Activated CD8-positive, alpha-beta memory T cell treated with anti-CD3 and anti-CD28 coated beads, Interleukin-2, amount 50 U/mL, for 4 hours (primary cell): Measurements from ENCODE around the gene ADH4.
"Not testable (repeated sequence)": the region's sequence is repeated elsewhere in the genome, so short reads cannot be mapped to it uniquely, and the experiment has no call there.

ENCODE experiments used
- DNase-seq: peaks from one replicate; pipeline ENCODE4 v3.0.0-alpha.2; 2020

Gene ADH4

DNA sequence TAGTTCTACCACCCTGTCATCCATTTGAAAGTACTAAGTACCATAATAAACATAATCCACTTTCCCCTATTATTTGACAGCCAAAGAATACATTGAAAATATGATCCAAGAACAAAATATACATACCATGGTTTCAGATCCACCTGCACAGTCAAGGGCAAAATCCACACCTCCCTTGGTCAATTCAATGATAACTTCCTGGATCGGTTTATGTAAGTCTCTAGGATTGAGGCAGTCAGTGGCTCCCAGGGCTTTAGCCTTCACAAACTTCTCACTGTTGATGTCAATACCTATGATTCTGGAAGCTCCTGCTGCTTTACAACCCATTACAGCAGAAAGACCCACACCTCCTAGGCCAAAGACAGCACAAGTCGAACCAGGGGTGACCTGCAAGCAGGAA lies 12.7 kb downstream of the ADH4 start:
- DNase-seq: no peak

DNA sequence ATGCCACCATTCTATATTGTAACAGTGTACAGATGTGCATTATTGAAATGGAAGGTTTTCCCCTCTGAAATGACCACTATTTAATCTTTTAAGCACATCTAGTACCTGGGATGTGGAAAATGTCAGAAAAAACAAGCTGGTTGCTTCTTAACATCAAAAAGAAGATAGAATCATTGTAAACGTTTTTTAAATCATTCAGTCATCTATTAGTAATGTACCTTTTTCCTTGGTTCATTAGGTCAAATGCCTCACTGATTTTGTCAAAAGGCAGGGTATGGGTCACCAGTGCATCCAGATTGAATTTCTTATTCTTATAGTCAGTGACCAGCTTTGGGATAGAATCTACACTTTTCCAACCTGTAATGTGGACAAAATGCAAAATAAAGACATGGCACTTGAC lies 17.7 kb downstream of the ADH4 start:
- DNase-seq: no peak

DNA sequence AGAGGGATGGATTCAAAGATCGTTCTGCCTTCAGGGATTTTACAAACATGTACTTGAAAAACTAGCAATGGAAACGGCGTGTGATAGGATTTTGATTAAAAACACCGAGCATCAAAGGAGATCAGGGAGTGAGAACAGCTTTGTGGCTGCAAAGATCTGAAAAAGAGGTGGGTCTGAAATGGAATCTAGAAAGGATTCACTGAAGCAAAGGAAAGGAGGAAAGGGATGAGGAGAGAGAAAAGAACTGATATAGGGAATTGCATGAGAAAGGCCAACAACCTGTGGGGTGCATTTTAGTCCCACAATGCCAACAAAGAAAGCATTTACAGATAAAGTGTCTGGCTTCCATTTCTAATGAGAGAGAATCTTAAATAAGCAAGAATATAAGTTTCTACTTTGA lies 23.1 kb downstream of the ADH4 start:
- no peak for DNase-seq

DNA sequence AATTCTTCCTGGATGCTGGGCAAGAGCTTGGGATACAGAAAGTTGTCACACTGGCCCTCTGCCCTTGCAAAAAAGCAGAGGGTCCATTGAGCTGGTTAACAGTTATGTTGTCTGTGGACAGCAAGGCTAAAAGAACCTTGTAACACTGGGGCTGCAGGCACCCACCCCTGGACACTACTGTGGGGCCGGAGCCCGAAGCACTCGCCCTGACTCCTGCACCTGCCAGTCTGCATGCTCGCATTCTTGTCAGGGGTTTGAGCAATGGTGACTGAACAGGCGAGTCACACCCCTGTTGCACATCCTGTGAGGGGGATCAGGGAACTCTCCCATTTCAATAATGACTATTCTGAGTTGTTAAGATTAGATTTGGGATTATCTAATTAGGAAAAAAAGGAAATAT lies 23.6 kb downstream of the ADH4 start:
- DNase-seq: no peak

DNA sequence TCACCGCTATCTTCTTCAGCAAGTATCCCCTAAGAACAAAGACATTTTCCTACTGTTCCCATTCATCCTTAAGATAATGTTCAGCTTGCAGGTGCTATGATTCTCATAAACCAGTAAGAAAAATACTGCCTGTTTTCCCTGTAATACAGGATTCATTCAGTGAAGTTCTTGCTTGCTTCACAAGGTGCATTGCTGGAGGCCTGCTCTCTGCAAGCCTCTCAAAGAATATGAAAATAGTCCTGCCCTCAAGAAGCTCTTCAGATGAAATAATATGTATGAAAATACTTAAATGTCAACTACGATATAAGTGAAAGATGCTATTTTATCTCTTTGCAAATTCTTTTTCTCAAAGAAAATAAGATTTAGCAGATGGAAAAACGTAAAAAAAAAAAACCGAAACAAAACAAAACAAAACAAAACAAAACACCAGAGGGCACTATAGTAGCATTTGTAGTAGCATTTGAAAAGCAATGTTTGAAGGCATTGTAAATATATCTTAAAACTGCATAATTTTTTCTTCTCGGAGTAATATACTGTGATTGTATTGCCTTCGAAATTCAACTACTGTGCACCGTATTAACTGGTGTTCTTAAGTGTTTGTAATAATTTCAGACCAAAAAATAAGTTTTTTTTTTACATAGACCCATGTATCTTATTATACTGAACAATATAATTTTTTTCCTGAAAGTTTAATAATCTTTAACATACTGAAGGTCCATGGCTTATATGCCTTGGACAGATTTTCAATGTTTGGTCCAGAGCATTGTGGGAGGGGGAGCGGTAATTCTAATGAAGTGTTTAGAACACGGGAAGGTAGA lies 26.0 kb downstream of the ADH4 start:
- no peak for DNase-seq

DNA sequence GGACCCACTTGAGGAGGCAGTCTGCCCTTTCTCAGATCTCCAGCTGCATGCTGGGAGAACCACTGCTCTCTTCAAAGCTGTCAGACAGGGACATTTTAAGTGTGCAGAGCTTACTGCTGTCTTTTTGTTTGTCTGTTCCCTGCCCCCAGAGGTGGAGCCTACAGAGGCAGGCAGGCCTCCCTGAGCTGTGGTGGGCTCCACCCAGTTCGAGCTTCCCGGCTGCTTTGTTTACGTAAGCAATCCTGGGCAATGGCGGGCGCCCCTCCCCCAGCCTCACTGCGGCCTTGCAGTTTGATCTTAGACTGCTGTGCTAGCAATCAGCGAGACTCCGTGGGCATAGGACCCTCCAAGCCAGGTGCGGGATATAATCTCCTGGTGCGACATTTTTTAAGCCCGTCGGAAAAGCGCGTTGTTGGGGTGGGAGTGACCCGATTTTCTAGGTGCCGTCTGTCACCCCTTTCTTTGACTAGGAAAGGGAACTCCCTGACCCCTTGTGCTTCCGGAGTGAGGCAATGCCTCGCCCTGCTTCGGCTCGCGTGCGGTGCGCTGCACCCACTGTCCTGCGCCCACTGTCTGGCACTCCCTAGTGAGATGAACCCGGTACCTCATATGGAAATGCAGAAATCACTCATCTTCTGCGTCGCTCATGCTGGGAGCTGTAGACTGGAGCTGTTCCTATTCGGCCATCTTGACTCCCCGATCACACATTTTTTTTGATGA lies 26.8 kb downstream of the ADH4 start:
- not testable (repeated sequence) for DNase-seq

DNA sequence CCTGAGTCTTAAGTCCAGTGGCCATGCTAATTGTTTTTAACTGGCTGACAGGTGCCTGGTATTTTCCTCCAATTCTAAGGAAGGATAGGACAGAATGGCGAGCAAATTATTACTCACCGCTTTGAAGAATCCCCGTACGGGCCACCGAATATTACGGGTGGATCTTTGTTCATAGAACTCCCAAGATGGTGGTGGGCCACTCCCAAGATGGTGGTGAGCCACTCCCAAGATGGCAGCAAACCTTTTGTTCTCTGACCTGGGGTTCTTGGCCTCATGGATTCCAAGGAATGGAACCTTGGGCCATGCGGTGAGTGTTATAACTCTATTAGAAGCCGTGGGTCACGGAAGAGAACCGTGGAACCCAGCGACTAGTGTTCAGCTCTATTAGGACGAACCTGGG lies 34.8 kb downstream of the ADH4 start:
- not testable (repeated sequence) for DNase-seq

DNA sequence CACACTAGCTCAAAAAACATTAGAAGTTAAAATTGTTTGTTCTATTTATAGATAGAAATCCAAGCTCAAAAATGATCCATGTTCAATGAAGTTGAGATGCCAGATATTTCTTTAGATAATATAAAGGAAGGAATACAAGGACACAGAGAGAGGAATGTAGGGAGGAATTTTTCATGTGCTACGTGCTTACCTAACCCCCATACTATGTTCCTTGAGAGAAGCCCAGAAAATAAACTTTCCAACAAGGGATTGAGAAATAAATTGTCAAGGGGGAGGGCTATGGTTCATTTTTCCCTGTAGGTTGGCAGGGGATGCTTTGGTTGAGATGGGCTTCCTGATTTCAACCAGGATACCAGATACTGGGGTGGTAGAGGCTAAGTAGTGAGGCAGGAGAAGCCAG lies 39.9 kb downstream of the ADH4 start:
- DNase-seq: no peak

DNA sequence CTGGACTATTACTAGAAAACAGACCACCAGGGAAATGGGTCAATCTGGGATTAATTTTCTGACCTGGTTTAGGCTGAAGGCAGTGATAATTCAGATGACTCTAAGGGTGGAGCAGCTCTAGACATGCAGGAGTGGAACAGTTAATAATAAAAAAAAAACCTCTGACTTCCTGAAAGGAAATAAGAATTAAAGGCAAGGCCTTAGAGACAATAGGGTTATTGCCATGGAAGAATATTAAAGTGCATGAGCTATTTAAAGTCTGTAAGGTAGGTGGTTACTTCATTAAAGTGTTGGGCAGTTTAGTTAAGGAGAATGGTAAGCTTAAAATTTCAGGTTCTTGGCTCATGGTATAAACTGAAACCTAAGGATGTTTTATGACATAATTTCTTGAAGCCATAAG lies 40.9 kb downstream of the ADH4 start:
- no peak for DNase-seq

DNA sequence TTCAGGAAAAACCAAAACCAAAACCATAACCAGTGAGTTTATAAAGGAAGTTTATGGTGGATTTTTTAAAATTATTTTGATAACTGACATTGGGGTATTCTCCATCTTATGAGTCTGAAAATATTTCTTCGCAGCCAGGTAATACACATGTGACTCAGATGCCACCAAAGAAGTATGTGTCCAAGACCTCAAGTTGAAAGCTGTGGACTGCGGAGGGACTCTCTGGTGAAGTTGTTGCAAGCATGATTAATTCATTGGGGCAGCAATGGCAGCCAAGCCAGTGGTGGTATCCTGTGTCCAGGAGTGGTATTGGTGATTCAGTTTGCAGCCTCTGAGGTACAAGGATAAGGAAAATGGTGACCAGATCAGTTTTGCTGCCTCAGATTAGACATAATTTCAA lies 41.5 kb downstream of the ADH4 start:
- DNase-seq: no peak

DNA sequence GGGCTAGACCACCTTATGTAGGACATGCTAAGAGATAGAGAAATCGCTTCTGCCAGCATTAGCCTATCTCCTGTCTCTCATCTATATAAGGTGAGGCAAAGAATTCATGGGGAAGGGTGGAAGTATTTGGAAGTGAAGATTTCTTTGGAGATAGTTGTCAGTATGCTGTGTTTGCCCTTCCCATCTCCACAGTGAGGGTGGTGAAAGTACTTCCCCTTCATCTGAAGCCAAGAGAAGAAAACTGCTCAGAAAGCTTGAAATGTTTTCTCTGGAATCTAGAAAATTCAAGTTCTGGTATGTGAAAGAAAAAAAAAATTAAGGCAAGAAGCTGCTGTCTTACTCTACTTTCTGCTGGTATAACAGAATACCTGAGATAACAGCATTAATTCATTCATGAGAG lies 43.2 kb downstream of the ADH4 start:
- no peak for DNase-seq

DNA sequence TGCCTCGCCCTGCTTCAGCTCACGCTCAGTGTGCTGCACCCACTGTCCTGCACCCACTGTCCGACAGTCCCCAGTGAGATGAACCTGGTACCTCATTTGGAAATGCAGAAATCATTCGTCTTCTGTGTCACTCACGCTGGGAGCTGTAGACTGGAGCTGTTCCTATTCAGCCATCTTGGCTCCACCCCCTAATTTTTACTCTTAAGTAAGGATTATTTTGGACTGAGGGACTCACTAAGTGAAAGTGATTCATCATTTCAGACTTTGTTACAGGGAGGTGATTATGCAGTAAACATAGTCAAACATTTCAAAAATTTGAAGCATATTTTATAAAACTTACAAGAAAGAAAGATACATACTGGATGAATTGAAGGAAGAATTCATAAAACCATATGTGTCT lies 44.3 kb downstream of the ADH4 start:
- not testable (repeated sequence) for DNase-seq

DNA sequence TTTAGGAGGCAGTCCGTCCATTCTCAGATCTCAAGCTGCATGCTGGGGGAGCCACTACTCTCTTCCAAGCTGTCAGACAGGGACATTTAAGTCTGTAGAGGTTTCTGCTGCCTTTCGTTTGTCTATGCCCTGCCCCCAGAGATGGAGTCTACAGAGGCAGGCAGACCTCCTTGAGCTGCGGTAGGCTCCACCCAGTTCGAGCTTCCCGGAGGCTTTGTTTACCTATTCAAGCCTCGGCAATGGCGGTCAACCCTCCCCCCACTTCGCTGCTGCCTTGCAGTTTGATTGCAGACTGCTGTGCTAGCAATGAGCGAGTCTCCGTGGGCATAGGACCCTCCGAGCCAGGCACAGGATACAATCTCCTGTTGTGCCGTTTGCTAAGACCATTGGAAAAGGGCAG lies 44.8 kb downstream of the ADH4 start:
- DNase-seq: no peak

DNA sequence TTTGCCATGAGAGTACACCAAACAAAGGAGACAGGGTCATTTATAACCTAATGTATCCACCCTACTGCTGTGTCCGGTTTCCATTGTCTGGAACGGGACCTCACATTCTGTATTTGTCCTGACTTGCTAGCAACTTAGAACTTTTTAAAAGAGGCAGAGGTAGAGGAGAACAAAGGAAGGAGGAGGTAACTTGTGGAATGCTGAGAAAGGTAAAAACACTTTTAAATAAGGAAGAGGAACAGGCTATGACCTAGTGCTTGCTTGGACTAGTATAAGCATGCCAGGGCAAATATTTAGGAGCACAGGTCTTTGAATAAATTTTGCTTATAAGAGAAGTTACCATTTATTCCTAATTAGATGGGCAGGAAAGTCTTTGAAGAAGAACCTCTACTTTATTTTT lies 52.3 kb downstream of the ADH4 start:
- not testable (repeated sequence) for DNase-seq

DNA sequence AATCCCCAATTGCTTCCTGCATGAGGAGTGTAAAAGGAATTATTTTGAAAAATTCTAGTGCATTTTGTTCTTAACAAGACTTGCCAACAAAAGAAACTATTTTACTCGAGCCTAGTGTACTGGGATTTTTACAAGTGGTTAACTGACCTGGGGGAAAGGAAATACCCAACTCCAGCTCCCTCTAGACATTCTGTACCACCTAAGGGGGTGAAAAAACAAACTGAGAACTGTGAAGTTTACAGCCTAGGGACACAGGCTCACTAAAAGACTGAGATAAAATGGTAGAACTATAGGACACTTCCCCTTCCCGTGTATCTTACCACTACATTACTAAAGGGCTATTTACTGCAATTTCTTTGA lies 52.9 kb downstream of the ADH4 start:
- no peak for DNase-seq

DNA sequence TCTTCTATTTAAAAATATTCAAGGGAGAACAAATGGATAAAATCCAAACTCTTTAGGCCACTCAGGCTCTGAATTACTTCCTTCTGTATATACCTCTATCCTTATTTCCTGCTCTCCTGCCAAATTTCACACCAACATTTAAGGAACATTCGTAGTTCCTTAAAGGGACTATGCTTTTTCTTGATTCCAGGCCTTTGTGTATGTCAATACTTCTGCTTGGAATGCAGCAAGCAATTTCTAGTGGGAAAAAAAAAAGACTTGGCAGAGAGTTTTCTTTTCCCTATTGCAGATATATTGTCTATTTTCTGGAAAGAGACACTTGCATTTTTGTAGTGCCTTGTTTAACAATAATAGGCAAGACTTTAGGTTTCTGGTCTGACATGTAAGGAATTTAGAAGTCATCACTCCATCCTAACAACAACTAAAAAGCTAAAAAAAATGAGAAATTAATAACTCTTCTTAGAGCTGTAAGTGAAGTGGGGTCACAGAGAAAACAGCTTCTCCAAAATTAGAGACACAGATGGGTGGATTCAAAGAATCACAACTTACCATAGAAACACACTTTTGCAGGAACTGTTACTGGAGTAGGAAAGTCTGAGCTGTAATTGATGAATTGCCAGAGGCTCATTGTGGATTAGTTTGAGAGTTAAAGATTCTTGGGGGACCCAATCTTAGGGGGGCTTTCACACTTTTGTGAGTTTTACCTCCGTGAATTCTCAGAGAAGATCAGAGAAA lies 53.4 kb downstream of the ADH4 start:
- no peak for DNase-seq

DNA sequence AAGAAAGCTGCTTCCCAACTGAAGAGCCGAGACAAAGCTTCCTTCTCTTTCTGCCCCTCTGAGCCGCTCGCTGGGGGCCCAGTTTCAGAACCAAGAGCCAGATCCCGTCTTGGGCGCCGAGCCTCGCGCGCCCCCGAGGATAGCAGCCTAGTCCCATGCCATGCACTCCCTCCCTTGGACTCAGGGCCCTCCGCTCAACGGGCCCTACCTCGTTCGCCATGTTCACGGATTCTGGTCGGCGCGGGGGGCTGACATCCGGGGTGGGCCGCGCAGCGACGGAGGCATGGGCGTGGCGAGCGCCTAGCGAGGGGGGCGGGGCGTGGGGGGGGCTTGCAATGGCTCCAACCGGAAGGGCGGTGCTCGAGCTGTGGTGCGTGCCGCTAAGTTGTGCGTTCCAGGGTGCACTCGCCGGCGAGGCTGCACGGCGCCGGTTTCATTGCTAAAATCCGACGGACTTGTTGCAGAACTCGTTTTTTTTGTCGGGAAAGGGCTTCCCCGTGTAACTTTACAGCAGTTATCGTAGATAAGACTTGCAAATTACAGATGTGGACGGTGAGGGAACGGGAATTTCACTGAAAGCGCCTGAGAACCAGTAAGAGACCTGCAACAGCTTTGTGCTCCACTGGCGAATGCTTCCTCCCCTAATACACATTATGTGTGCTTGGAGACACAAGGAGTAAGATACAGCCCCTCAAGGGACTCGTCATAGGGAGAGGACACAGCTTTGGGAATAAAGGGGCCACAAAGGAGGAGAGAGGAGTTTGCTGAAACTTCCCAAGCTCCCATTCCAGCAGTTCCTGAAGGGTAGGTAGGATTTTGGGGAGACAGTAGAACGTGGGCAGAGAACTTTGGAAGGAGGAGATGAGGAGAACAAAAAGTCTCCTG lies 55.4 kb downstream of the ADH4 start, which contains the start of gene ADH5:
TSS of gene ADH5 (minus strand) at position 308 of the 885 bp plus-strand sequence. CDS start at position 220, 88 bp downstream.
- DNase-seq: peak; percentile 90

DNA sequence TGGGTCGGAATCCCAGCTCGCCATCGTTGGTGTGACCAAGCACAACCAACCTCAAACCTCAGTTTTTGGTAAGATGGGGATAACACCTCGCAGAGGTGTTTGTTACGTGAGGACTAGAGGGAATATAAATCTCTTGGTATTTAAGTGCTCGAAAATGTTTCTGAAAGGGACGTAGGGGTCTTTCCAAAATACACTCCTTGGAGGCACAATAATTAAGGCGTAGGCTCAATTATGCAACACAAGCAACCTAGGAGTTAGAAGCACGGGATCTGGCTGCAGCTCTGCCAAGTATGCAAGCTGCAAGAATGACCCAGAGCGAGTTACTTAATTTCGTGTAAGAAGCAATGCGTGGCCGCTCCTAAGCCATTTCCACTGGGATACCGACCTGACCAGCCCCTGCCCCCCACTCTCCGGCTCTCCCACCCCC lies 56.1 kb downstream of the ADH4 start:
- no peak for DNase-seq

DNA sequence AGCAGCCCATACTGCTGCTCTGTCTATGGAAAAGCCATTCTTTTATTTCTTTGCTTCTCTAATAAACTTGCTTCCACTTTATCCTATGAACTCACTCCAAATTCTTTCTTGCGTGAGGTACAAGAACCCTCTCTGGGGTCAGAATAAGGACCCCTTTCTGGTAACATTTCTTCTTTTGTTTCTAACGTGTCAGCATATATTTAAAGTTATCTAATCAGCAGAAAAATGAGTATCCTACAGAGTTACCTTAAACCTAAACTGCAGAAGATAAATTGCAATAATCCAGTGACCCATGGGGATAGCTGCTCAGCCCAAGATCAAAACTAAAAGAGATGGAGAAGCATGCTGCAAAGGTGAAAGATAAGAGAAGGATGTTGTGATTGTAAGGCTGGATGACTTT lies 59.5 kb downstream of the ADH4 start:
- no peak for DNase-seq

DNA sequence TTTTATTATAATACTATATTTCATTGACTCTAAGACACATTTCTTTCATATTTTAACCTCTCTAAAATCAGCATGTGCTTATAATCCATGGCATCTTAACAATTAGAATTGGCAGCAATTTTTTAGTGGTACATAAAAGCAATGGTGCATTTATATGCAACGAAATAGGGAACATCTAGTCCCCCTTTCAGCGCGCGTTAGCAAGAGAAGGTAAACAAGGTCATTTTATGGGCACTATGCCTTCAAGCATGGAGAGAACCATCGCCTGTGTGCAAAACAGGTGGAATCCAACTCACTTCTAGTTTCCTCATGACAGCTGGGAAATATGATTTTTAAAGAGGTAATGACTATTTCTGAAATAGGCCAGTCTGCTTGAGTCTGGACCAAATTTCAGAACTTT lies 61.9 kb downstream of the ADH4 start:
- DNase-seq: no peak

DNA sequence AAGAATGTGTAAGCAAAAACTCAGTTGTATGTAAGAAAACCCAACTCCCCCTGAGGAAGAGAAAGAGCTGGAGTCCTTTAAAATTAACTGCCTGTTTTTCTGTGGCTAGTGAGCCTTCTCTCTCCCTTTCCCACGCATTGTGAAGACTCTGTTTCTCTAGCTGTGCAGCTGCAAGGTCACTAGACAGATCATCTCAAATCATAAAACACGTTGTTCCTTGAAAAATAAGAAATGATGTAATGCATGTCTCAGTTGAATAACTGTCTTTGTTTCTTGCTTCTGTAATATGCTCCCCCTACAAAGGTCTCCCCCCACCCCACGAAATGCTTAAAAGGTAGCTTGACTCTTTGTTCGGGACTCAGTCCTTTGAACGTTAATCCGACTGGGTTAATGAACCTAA lies 63.2 kb downstream of the ADH4 start:
- DNase-seq: not testable (repeated sequence)

DNA sequence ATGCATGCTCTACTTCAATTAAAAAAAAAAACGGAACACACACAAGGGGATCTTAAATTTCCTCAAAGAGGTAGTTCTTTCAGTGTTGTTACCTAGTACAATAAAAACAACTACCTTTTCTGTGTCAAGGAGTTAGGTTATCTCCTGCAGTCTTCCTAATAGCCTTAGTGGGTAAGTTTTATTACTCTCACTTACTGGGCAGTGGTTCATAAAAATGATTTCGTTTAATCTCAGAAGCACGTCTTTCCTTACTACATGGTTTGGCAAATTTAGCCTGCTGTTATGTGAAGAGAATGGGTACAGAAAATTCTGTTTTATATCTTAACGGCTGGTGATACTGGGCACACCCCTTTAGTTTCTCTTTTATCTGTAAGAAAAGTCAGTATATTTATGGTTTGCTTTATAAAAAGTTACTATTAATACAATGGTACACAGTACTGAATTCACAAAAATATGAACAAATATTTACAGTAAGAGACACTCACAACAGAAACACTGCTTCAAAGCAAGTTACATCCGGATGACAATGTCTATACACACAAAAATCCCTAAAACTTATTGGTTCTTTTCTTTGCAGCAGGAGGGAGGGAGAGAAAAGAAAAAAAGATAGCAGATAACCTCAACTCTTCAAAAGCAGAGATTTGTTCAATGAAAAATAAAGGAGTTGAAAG lies 64.3 kb downstream of the ADH4 start:
- DNase-seq: no peak
